HG03469 (cell line): ENCODE results near the gene FAM234A.
"Not testable (repeated sequence)": the region's sequence is repeated elsewhere in the genome, so short reads cannot be mapped to it uniquely, and the experiment has no call there.

ENCODE experiments used
- ATAC-seq: cut with Tn5 transposase; IDR thresholded peaks from one replicate; pipeline ENCODE4 v1.9.1; 2021; ENCODE audit warnings: mild to moderate bottlenecking, moderate library complexity, moderate number of reproducible peaks; ENCODE audit not compliant: unreplicated experiment

The FAM234A gene

DNA sequence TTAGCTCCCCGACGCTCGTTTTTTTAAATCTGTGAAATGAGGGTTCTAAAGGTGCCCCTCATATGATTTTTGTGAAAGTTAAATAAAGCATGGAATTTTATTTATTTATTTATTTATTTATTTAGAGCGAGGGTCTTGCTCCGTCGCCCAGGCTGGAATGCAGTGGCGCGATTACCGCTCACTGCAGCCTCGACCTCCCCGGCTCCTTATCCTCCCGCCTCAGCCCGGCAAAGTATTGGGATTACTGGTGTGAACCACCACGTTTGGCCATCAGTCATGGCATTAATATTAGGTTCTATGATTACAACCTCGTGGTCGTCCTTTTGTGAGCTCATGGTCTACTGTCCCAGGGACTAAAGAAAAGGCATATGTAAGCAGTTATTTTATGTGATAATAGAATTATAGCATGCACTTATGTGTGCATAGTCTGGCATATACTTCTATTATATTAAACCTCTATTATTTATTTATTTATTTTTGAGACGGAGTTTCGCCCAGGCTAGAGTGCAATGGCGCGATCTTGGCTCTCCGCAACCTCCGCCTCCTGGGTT, 4.8 kb upstream of the FAM234A start:
- ATAC-seq: no peak

DNA sequence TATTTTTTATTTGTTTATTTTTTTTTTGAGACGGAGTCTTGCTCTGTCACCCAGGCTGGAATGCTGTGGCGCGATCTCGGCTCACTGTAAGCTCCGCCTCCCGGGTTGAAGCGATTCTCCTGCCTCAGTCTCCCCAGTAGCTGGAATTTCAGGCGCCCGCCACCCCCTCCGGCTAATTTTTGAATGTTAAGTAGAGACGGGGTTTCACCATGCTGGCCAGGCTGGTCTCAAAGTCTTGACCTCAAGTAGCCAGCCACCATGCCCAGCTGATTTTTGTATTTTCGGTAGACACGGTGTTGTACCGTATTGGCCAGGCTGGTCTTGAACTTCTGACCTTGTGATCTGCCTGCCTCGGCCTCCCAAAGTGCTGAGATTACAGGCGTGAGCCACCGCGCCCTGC, 4.3 kb upstream of the FAM234A start:
- not testable (repeated sequence) for ATAC-seq

DNA sequence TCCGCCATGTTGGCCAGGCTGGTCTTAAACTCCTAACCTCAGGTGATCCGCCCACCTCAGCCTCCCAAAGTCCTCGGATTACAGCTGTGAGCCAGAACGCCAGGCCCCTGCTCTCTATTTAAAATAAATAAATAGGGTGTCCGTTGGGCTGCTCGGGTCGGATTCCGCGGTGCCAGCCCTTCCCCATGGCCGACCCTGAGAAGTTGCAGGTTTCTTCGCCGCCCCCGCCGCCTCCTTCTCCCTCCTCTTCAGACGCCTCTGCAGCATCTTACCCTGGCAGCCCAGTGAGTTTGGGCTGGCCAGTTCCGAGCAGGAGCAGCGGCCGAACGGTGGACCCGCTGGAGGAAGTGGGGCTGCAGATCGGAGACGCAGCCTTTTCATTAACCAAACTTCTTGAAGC, 3.7 kb upstream of the FAM234A start:
- no peak for ATAC-seq

DNA sequence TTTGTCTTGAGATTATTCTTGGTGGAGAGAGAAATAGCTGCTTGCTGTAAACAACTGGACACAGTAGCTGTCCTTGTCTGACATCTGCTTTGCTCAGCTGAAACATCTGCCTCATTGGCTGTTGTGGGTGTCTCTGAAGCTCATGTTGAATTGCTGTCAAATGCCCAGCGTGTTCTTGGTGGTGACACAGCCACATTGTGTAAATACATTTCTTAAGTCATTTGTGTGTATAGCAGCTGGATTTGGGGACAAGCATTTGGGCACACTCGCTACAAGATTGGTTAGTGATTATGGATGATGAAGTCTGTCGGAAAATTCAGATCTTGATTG, 5.3 kb downstream of the FAM234A start:
- ATAC-seq: no peak

DNA sequence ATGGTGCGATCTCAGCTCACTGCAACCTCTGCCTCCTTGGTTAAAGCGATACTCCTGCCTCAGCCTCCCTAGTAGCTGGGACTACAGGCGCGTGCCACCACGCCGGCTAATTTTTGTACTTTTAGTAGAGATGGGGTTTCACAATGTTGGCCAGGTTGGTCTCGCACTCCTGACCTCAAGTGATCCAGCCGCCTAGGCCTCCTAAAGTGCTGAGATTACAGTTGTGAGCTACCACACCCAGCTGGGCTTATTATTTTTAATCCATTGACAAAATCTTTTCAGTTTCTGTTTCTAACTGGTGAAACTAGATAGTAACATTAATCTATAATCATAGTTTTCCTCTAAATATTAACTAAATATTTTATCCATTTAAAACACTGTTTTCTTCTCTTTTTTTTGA, 5.9 kb downstream of the FAM234A start:
- ATAC-seq: no peak

DNA sequence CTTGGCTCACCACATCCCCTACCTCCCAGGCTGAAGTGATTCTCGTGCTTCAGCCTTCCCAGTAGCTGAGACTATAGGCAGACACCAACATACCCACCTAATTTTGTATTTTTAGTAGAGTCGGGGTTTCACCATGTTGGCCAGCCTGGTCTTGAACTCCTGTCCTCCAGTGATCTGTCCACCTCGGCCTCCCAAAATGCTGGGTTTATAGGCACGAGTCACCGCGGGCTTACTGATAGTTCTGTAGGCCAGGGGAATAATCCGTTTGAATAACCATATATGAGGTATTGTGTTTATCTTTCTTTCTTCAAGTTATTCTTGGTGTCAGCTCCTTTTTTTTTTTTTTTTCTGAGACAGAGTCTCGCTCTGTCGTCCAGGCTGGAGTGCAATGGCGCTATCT, 7.7 kb downstream of the FAM234A start:
- ATAC-seq: no peak

DNA sequence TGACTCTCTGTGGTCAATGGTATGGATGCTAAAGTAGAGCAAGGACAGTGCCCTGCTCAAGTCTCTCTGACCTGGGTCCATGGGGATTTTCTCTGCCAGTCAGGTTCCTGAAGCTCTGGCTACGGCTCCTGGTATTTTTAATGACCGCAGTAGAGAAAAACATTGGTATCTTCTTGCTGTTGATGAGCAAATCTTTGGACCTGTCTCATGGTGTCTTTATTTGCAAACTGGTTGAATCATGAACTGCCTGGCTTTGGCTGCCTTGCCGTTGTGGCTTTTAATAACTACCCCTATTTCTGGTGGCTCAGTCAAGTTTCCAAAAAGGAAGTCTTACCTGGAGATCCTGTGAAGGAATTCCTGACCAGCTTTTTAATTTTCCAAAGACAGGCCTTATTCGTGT, 8.7 kb downstream of the FAM234A start:
- ATAC-seq: no peak

DNA sequence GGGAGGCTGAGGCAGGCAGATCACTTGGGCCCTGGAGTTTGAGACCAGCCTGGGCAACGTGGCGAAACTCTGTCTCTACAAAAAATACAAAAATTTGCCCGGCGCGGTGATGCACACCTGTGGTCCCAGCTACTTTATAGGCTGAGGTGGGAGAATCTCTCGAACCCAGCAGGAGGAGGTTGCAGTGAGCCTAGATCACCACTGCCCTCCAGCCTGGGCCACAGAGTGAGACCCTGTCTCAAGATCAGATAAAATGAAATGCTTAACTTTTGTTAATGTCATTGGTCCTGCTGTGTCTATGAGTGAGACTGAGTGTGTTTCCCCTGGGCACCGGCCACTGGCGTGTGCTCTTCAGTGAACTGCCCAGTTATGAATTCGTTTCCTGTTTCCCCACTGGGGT, 10.5 kb downstream of the FAM234A start:
- no peak for ATAC-seq

DNA sequence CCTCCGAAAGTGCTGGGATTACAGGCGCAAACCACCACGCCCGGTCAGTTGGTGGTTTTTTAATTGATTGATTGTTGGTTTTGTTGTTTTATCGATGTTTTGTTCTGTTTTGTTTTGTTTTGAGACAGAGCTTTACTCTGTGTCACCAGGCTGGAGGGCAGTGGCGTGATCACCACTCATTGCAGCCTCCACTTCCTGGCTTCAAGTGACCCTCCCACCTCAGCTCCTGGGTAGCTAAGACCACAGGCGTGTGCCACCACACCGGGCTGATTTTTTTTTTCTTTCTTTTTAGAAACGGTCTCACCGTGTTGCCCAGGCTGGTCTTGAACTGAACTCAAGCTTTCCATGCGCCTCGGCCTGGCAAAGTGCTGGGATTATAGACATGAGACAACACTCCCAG, 12.4 kb downstream of the FAM234A start:
- ATAC-seq: no peak

DNA sequence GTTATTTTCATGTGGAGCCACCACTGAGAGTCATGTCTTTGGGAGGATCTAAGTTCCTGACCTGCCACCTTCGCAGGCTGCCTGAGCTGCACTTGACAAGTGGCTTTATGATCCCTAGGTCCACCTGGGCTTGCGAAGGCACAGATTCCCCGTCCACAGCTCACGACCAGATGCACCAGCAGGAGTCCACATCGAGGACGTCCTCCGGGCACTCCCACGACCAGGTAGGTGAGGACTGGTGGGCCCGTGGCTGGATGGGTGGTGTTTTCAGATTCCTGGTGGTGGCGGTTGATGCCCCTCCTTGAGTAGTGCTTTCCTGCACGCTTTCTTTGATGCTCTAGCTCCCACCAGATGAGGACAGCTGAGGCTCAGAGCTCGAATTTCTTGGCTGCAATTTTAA, 14.8 kb downstream of the FAM234A start:
- ATAC-seq: no peak

DNA sequence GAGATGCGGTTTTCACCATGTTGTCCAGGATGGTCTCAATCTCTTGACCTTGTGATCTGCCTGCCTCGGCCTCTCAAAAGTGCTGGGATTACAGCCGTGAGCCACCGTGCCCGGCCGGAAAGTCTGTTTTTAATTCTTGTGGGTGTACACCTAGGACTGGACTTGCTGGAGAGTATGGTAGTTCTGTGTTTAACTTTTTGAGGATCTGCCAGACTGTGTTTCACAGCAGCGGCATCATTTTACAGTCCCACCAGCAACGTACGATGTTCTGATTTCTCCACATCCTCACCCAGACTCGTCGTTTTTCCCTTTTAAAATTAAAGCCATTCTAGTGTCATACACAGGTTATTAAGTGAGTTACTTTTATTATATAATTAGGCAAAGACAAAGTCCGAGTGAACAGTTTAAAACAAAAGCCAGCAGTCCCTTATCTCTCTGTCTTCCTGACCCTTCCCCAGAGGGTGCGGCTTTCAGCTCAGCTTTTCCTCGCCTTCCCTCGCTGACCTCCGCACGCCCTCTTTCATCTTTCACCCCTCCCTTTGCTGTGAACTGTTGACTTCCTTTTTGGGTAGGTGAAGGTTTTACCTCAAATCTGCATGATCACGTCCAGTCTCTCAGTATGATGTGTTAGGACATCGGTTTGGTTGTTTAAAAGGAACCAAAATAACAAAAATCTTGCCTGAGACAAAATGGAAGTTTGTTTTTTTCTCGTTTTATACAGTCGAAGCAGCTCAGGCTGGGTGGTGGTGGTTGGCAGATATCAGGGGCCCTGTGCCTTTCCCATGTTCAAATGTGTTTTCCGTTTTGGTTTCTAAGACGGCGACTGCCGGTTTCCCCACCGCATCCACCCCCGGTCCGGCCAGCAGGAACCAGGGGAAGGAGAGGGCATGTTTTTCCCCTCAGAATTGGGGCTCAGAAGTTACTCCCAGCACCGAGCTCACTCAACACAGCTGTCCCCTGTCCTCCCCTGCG, 18.0 kb downstream of the FAM234A start:
- no peak for ATAC-seq

DNA sequence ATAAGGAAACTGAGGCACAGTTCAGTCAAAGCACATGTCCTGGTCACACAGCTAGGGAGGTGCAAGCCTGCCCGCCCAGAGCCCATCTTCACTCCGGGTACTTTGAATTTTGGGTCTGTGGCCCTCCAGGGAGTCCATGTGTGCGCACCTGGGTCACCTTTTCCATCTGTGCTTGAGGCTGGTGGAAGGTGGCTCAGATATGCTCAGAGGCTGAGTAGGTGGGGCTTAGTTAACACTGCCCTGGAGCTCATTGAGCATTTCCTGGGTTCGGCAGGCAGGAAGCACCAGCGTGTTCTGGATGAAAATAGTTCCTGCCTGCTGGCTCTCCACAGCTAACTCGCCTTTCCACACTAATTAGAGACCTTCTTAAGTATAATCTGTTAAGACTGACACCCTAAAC, 19.2 kb downstream of the FAM234A start:
- ATAC-seq: no peak

DNA sequence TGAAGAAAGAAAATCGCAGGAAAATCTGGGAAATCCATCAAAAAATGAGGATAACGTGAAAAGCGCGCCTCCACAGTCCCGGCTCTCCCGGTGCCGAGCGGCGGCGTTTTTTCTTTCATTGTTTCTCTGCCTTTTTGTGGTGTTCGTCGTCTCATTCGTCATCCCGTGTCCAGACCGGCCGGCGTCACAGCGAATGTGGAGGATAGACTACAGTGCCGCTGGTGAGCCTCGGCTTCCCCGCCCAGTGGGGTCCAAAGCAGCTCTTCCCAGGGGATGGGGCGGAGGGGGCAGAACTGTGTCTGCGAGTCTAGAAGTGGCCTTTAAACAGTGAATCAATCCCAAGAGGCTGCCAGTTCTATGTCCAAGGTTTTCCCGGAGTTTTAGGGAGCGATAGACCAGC, 19.8 kb downstream of the FAM234A start:
- ATAC-seq: no peak

DNA sequence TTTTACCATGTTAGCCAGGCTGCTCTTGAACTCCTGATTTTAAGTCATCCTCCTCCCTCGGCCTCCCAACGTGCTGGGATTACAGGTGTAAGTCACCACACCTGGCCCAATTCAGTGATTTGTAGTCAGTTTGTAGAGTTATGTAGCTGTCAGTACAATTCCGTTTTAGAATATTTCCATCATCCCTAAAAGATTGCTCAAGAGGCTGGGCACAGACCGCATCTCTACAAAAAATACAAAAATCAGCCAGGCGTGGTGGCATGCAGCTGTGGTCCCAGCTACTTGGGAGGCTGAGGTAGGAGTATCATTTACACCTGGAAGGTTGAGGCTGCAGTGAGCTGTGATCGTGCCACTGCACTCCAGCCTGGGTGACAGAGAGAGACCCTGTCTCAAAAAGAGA, 20.6 kb downstream of the FAM234A start:
- ATAC-seq: no peak

DNA sequence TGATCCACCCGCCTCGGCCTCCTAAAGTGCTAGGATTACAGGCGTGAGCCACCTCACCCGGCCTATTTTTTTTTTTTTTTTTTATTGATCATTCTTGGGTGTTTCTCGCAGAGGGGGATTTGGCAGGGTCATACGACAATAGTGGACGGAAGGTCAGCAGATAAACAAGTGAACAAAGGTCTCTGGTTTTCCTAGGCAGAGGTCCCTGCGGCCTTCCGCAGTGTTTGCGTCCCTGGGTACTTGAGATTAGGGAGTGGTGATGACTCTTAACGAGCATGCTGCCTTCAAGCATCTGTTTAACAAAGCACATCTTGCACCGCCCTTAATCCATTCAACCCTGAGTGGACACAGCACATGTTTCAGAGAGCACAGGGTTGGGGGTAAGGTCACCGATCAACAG, 23.5 kb downstream of the FAM234A start:
- not testable (repeated sequence) for ATAC-seq

DNA sequence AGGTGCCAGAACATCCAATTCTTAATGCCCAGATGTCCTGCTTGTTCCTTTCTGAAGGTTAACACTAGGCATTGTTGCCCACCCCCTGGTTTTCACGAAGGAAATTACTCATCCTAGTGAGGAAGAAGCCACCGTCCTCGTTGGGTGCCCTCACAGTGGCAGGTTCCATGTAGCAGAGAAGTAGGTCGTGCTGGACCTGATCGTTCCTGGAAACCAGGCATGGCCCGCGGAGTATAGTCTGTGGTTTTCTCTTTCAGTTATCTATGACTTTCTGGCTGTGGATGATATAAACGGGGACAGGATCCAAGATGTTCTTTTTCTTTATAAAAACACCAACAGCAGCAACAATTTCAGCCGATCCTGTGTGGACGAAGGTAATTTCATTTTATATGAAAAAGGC, 24.6 kb downstream of the FAM234A start:
- ATAC-seq: no peak

DNA sequence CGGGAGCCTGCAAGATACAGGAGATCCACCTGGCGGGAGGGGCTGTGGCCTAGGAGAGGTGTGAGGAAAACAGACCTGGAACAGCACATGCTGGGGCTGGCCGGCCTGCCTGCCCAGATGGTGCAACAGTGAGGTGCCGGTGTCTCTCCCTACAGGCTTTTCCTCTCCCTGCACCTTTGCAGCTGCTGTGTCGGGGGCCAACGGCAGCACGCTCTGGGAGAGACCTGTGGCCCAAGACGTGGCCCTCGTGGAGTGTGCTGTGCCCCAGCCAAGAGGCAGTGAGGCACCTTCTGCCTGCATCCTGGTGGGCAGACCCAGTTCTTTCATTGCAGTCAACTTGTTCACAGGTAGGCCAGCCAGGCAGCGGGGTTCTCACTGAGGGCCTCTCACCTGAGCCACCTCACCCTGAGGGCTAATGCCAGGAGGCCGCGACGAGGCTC, 25.2 kb downstream of the FAM234A start:
- ATAC-seq: no peak

DNA sequence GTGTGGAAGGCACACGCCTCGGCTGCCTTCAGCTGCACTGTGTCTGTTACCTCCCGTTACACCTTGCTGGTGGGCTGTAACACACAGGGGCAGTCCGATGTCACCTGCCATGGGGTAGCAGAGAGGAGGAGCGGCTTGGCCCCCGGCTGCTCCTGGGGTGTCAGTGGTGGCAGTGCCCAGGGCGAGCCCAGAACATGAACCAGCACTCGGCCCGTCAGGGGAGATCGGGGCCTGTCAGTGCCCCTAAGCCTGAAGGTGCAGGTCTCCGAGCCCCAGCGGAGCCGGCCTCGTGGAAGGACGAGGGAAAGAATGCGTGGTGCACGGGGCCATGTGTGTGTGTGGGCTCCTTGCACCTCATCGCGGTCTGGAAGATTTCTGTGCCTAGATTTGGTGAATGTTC, 25.7 kb downstream of the FAM234A start:
- no peak for ATAC-seq

DNA sequence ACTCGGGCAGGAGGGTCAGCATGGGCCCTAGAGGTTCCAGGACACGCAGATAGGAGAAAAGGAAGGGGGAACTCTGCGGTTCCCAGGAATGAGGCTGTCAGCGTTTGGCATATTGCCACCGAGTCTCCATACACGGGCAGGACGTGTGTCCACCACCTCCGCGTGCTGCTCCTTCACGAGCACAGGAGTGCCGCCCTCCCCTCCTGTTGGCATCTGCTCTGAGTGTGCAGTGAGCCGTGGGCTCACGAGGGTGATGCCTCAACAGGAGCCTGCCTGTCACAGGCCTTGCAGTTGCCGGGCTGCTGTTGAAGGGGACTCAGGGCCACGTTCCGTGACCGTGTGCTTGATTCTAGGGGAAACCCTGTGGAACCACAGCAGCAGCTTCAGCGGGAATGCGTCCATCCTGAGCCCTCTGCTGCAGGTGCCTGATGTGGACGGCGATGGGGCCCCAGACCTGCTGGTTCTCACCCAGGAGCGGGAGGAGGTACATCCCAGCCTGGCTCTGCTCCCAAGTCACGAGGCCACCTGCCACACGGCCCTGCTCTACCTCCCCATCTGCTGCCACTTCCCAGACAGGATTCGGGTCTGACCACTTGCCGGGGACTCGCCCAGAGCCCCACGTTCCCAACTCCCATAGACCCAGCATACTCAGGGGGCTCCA, 26.5 kb downstream of the FAM234A start:
- ATAC-seq: no peak

DNA sequence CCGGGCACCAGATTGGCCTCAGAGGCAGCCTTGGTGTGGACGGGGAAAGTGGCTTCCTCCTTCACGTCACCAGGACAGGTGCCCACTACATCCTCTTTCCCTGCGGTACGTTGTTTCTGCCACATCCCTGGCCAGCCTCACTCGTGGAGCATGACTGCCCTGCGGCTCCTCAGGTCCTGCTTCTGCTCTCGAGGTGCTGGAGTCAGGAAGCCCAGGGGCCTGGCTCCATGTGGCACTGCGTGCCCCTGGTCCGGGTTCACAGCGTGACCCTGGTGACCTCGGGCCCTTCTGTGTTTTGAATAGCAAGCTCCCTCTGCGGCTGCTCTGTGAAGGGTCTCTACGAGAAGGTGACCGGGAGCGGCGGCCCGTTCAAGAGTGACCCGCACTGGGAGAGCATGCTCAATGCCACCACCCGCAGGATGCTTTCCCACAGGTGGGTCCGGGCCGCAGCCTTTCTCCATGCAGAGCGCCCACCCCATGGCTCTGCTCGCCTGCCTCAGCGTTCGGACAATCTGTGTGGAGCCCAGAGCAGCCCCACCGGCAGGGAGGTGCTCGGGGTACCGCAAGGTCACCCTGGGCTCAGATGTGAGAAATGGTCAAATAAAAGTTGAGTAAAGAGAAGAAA, 27.6 kb downstream of the FAM234A start:
- ATAC-seq: no peak

DNA sequence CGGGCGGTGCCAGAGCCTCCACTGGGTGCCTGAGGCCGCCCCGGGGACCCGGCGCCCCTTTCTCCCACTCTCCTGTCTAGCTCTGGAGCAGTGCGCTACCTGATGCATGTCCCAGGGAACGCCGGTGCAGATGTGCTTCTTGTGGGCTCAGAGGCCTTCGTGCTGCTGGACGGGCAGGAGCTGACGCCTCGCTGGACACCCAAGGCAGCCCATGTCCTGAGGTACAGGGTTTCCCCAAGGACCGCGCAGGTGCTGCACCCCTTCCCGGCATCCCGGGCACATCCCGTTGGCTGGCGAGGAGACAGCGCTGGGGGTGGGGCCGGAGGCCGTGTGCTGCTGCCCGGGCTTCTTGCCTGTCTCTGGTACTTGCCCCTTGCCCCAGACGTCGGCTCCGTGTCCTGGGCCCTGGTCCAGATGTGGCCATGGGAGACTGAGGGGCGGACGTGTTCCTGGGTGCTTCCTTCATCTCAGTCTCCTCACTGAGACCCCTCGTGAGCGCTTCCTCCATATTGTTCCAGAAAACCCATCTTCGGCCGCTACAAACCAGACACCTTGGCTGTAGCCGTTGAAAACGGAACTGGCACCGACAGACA, 28.7 kb downstream of the FAM234A start:
- no peak for ATAC-seq
